Chondrocyte (in vitro differentiated cells): ENCODE results near the gene STIL. TPM values are rescaled to one million over a fixed set of nuclear protein-coding genes. Genes with fewer than 3 reads are reported as not detected.

ENCODE experiments used
- DNase-seq: peaks from one replicate; pipeline ENCODE4 v3.0.0; 2021; ENCODE audit warnings: mixed read lengths, low spot score
- H3K27ac Mint-ChIP-seq: one replicate; pipeline ENCODE4 v1.8.0; 2021; ENCODE audit warnings: mild to moderate bottlenecking, moderate library complexity, mixed read lengths; ENCODE audit not compliant: unreplicated experiment
- H3K27me3 Mint-ChIP-seq: 2 replicates; pipeline ENCODE4 v1.8.0; 2021; ENCODE audit warnings: low read depth, mixed read lengths
- H3K36me3 Mint-ChIP-seq: 2 replicates; pipeline ENCODE4 v1.8.0; 2021; ENCODE audit warnings: low read depth, mixed read lengths
- H3K4me1 Mint-ChIP-seq: 2 replicates; pipeline ENCODE4 v1.8.0; 2021; ENCODE audit warnings: low read depth, mild to moderate bottlenecking, mixed read lengths
- H3K4me3 Mint-ChIP-seq: one replicate; pipeline ENCODE4 v1.8.0; 2021; ENCODE audit warnings: mild to moderate bottlenecking, moderate library complexity, mixed read lengths; ENCODE audit not compliant: unreplicated experiment
- H3K9me3 Mint-ChIP-seq: 2 replicates; pipeline ENCODE4 v1.8.0; 2021; ENCODE audit warnings: low read depth, mixed read lengths
- total RNA-seq: library from RNA; stranded (reverse); gene quantifications from 3 replicates; pipeline ENCODE4 v1.2.1, GENCODE V29; 2021
- TF ChIP-seq, protein P1 (sequence below): fragments of 200-600 bp; sonication (generic); IDR thresholded peaks from 2 replicates; pipeline ENCODE4 v1.5.0; 2021; ENCODE audit warnings: antibody characterized with exemption, mild to moderate bottlenecking, moderate library complexity

The STIL gene
- total RNA-seq, 1 donor from 2014 or later, result 5.0 TPM

DNA sequence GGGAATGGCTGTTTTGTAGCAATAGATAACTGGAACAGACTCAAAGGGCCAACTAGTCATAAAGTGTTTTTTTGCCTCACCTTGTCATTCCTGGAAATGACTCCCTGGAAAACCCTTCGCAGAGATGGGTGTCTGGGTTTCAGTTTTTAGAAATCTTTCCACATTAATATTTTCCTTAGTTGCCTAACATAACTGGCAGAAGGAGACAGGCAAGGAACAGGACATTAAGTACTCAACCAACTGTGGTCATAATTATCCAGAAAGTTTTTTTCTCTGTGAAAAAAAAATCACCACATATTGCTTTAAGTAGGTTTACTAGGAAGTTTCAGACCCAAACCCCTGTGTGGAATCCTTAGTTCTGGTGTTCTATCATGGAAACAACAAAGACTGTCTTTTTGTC is 16.3 kb upstream of the STIL start:
- no peaks in the 10 kb centered on the region for H3K9me3 Mint-ChIP-seq
- TF ChIP-seq, protein P1, sequence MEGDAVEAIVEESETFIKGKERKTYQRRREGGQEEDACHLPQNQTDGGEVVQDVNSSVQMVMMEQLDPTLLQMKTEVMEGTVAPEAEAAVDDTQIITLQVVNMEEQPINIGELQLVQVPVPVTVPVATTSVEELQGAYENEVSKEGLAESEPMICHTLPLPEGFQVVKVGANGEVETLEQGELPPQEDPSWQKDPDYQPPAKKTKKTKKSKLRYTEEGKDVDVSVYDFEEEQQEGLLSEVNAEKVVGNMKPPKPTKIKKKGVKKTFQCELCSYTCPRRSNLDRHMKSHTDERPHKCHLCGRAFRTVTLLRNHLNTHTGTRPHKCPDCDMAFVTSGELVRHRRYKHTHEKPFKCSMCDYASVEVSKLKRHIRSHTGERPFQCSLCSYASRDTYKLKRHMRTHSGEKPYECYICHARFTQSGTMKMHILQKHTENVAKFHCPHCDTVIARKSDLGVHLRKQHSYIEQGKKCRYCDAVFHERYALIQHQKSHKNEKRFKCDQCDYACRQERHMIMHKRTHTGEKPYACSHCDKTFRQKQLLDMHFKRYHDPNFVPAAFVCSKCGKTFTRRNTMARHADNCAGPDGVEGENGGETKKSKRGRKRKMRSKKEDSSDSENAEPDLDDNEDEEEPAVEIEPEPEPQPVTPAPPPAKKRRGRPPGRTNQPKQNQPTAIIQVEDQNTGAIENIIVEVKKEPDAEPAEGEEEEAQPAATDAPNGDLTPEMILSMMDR, result no peak
- H3K36me3 Mint-ChIP-seq, result peaks cover 2% of the 10 kb centered on the region
- no peak overlapping the region for H3K4me3 Mint-ChIP-seq
- H3K27ac Mint-ChIP-seq, result no peak overlapping the region
- no peak for DNase-seq
- peaks cover 5% of the 10 kb centered on the region for H3K4me1 Mint-ChIP-seq
- no peaks in the 10 kb centered on the region for H3K27me3 Mint-ChIP-seq

DNA sequence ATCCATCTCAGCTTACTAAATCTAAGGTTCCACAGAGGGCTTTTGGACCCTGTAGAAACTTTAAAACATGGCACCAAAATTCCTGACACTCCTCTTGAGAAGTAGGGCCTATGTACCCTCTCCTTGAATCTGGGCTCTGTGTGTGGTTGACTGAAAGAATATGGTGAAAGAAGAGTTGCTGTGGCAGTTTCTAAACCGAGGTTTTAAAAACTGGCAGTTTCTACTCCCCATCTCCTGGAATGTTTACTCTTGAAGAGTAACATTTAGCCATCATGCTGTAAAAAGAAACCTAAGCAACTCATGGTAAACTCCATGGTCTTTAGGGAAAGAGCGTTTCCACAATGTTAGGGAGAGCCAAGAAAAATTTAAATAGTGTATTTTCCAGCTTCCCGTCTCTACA is 15.0 kb upstream of the STIL start:
- TF ChIP-seq, protein P1, result no peak
- H3K27me3 Mint-ChIP-seq, result no peaks in the 10 kb centered on the region
- peaks cover 2% of the 10 kb centered on the region for H3K36me3 Mint-ChIP-seq
- H3K4me1 Mint-ChIP-seq, result no peaks in the 10 kb centered on the region
- no peak overlapping the region for H3K27ac Mint-ChIP-seq
- no peaks in the 10 kb centered on the region for H3K9me3 Mint-ChIP-seq
- no peak overlapping the region for H3K4me3 Mint-ChIP-seq
- no peak for DNase-seq

DNA sequence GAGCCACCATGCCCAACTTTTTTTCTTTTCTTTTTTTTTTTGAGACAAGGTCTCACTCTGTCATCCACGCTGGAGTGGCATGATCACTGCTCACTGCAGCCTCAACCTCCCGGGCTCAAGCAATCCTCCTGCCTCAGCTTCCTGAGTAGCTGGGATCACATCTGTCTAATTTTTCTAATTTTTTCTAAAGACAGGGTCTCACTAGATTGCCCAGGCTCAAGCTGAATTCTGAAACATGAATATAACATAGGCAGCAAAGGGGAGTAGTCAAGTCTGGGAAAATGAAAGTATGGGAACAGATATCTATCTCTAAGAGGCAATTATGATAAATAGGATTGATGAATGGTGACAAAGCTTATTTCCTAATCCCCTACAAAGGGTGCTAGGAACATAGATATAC is 12.3 kb upstream of the STIL start:
- Mint-ChIP-seq H3K4me3 (no peak overlapping the region), H3K27ac (no peak overlapping the region), H3K4me1 (no peaks in the 10 kb centered on the region), H3K9me3 (no peaks in the 10 kb centered on the region), H3K36me3 (peaks cover 2% of the 10 kb centered on the region), H3K27me3 (no peaks in the 10 kb centered on the region)
- DNase-seq, result no peak
- TF ChIP-seq, protein P1, result no peak

DNA sequence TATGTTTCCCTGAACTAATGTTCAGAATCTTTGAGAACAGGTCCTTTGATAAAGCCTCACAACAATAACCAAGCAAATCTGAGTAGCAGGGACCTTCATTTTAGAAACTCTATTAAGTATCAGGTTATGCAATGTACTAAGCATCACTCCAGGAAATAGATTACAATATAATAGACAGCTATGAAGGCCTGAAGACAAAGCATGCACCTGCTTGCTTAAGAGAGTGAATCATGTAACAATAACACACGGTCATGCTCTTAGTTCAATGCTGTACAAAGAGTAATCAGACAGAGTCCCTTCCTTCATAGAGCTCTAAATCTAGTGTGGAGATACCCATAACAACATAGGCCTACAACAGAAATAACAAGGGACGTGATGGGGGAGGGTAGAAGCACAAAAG is 11.6 kb upstream of the STIL start:
- Mint-ChIP-seq H3K4me1 (no peaks in the 10 kb centered on the region), H3K27ac (no peak overlapping the region), H3K9me3 (no peaks in the 10 kb centered on the region), H3K27me3 (no peaks in the 10 kb centered on the region), H3K36me3 (peaks cover 2% of the 10 kb centered on the region), H3K4me3 (no peak overlapping the region)
- TF ChIP-seq, protein P1, result no peak
- no peak for DNase-seq

DNA sequence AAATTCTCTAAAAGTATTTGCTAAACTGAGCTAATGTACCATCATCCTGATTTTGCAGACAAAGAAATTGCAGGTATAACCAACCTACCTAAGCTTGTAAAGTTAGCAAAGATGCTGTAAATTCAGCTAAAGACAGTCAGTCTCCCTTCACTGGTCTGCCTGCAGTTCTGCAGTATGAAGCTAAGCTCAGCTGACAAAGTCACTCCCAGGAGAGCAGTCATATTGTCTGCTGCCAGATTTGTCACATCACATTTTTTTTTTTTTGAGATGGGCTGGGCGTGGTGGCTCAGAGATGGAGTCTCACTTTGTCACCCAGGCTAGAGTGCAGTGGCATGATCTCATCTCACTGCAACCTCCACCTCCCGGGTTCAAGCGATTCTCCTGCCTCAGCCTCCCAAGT is 10.7 kb upstream of the STIL start:
- TF ChIP-seq, protein P1, result no peak

More for the DNA sequence above, 10.7 kb upstream of the STIL start:
- H3K9me3 Mint-ChIP-seq, result no peaks in the 10 kb centered on the region
- DNase-seq, result no peak
- H3K36me3 Mint-ChIP-seq, result peaks cover 2% of the 10 kb centered on the region
- H3K27me3 Mint-ChIP-seq, result no peaks in the 10 kb centered on the region
- no peak overlapping the region for H3K4me3 Mint-ChIP-seq
- H3K4me1 Mint-ChIP-seq, result no peaks in the 10 kb centered on the region
- no peak overlapping the region for H3K27ac Mint-ChIP-seq
